Measurements from ENCODE around the gene WNT6.
A peak's percentile ranks its signal among the peaks of the same experiment; 100 is the strongest.
"Not testable (repeated sequence)": the region's sequence is repeated elsewhere in the genome, so short reads cannot be mapped to it uniquely, and the experiment has no call there.

Gene WNT6

DNA sequence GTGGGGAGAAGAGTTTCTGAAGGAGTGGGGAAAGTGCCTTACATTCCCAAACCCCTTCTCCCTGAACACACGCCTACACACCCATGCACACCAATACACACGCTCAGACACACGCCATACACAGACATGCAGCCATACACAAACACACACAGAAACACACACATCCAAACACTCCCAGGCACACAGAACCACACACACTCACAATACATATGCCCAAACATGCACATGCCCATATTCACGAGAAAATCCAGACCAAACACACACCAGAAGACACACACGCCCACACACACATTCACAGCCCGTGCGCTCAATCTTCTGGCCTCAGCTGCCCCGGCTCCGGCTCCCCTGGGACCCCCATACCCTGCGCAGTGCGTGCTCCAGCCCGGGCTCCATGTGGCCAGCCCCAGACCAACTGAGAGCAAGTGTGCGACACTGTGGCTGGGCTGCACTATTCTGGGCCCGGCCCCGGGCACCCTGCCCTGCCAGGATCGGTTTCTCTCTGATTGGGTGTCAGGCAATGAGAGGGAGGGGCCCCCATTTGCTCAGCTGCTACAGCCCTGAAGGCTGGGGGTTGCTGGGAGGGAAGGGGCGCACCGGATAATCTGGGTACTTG lies 28.1 kb upstream of the WNT6 start, which contains the start of gene PRKAG3:
Gene PRKAG3, minus strand, starts transcription at position 426 of the 613 bp plus-strand sequence.
- DNase-seq: no peak

DNA sequence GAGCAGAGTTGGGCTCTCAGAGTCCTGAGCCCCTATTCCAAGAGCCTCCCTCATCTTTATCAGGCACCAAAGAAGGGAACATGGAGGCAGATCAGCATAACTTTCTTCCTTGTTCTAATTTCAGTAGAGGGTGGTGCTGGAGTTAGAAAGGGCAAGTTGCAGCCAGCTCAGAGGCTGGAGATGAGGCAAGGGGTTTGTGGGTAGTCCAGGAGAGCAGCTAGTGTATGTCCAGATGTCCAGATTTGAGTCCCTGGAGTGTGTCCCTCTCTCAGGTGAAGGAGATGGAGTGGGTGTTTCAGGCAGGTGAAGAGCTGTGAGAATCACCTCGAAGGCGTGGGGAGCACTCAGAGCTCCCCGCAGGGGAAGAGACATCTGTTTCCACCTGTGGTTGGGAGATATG lies 27.5 kb upstream of the WNT6 start:
- no peak for DNase-seq

DNA sequence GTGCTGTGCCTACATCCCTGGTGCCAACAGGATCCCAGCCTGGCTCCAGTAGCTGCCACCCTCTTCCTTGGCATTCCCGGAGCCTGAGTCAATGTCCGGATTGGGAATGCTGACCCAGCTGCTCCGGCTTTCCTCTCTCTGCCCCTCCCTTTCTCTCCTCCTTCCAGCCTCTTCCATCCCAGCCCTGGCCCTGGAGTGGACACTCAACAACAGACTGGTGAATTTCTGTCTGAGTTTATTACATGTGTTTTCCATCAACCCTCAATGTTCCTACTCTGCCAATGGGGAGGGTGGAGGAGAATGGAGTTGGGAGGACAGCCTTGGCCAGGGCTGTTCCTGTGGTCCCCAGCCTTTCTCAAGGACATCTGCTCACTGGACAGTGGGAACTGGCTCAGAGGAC lies 27.1 kb upstream of the WNT6 start:
- DNase-seq: no peak

DNA sequence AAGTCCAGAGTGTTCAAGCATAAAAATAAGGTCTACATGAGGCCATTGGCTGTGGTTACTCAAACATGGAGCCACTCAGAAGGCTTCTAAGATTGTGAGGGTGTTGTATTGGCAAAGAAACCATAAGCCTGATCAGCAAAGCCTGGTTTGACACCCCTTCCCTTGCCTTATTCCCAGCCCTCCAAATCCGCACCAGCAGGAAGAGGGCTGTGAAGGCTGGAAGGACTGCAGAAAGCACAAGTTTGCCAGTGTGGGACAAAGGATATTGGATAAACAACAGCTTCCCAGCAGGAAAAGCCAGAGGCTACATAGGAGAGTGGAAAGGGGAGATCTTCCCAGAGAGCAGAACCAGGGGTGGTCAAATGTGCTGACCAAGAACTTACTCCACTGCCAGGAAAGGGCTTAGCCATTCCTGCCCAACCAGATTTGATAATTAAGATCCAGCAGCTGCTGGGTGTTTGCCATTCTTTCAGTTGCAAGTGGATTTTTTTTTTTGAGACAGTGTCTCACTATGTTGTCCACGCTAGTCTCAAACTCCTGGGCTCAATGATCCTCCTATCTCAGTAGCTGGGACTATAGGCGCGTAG lies 26.5 kb upstream of the WNT6 start:
- no peak for DNase-seq

DNA sequence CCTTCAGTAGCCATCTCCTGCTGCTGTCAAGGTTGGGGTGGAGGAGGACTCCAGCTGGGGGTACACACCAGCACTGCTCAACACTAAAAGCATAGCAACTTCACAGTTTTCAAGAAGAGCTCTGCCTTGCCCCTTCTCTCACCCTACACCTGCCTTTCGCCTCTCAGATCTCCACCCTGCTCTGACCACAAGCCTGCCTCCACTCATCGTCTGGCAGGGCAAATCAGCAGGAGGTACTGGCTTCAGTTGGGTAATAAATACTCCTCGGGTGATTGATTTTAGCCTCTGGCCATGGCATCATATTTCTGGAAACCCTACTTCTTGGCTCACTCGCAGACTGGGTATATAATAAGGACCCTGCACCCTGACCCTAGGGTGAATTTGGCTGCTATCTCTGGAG lies 24.9 kb upstream of the WNT6 start:
- DNase-seq: no peak

DNA sequence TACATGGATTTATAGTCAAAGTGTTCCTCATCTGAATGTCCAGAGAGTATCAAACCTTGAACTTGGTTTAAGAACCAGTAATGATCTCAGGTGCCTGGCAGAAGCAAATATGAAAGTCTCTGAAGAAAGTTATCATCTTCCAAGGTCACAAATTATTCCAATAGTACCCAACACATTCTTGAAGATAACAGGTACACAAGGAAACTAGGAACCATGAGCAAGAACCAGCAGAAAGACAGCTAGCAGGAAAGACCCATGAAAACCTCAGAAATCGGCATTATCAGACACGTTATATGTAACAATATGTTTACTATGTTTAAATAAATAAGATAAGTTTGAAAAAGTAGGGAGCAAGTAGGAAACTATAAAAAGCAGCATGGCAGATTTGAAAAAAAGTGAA lies 22.1 kb upstream of the WNT6 start:
- DNase-seq: no peak

DNA sequence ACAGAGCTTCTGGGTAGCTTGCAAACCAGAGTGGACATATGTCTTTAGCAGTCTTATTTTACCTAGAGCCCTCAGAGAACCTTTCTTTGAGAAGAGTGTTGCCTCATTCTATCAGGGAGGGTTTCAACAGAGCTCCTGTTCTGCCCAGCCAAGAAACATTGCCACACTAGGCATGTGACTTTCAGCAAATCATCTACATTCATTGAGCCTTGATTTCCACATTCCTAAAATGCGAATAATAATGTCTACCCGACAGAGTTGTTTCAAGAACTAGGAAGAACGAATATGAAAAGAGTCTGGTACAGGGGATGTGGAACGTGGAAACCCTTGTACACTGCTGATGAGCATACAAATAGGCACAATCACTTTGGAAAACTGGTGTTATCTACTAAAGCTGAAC lies 20.2 kb upstream of the WNT6 start:
- no peak for DNase-seq

DNA sequence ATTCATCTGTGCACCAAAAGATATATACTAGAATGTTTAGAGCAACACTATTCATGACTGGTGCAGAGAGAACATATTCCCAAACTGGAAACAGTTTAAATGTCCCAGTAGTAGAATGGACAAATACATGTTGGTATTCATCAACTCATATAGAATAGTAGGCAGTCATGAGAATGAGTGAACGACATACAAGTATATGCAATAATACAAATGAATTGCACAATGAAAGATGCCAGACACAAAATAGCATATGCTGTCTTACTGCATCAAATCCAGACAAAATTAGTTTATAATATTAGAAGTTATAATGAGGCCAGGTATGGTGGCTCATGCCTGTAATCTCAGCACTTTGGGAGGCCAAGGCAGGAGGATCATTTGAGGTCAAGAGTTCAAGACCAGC lies 19.7 kb upstream of the WNT6 start:
- no peak for DNase-seq

DNA sequence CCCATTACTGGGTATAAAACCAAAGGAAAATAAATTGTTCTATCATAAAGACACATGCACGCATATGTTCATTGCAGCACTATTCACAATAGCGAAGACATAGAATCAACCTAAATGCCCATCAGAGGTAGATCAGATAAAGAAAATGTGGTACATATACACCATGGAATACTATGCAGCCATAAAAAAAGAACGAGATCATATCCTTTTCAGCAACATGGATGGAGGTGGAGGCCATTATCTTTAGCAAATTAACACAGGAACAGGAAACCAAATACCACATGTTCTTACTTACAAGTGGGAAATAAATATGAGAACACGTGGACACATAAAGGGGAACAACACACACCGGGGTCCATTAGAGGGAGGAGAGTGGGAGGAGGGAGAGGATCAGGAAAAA lies 15.3 kb upstream of the WNT6 start:
- not testable (repeated sequence) for DNase-seq

DNA sequence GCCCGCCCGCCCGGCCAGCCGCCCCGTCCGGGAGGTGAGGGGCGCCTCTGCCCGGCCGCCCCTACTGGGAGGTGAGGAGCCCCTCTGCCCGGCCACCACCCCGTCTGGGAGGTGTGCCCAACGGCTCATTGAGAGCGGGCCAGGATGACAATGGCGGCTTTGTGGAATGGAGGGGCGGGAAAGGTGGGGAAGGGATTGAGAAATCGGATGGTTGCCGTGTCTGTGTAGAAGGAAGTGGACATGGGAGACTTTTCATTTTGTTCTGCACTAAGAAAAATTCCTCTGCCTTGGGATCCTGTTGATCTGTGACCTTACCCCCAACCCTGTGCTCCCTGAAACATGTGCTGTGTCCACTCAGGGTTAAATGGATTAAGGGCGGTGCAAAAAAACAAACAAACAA lies 12.6 kb upstream of the WNT6 start:
- not testable (repeated sequence) for DNase-seq

DNA sequence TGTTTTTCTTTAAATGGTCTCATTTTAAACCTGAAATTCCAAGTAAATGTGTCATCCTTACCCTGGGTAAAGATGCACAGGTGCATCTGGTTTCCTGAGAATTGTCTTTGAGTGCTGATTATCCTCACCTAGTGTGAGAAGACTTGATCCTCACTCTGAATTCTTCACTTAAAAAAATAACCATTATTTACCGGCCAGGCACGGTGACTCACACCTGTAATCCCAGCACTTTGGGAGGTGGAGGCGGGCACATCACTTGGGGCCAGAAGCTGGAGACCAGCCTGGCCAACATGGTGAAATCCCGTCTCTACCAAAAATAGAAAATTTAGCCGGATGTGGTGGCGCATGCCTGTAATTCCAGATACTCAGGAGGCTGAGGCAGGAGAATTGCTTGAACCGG lies 9.9 kb upstream of the WNT6 start:
- no peak for DNase-seq

DNA sequence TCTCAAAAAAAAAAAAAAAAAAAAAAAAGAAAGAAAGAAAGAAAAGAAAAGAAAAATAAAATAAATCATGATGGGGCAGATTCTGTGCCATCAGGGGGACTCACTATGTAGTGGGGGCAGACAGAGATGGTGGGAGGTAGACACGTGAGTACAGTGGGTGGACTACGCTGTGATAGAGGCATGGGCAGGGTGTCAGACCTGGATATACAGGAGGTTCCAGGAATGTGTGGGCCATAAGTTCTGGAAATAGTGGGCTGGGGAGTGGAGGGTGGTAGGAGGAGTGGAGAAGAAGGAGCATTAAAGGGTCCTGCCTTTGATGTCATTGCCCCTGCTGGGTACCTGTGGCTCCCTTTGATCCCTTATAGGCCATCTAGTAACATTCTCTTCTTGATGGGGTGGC lies 8.8 kb upstream of the WNT6 start:
- DNase-seq: no peak

DNA sequence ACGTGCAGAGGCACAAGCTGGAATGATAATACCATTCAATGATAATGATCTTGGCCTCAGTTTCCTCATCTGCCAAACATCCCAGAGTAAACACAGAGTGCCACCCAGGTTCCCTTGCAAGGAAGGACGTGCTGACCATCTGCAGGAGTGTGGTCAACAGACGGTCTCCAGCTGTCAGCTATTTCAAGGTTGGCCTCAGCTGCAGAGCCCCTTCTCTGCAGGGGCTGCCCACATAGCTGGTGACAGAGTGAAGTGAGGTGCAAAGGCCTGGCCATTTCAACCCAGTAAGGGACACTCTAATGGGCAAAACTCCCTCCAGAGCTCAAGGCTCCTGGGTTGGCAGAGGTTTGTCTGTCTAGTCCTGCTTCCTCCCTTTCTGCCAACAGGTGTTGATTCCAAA lies 8.3 kb upstream of the WNT6 start:
- no peak for DNase-seq

DNA sequence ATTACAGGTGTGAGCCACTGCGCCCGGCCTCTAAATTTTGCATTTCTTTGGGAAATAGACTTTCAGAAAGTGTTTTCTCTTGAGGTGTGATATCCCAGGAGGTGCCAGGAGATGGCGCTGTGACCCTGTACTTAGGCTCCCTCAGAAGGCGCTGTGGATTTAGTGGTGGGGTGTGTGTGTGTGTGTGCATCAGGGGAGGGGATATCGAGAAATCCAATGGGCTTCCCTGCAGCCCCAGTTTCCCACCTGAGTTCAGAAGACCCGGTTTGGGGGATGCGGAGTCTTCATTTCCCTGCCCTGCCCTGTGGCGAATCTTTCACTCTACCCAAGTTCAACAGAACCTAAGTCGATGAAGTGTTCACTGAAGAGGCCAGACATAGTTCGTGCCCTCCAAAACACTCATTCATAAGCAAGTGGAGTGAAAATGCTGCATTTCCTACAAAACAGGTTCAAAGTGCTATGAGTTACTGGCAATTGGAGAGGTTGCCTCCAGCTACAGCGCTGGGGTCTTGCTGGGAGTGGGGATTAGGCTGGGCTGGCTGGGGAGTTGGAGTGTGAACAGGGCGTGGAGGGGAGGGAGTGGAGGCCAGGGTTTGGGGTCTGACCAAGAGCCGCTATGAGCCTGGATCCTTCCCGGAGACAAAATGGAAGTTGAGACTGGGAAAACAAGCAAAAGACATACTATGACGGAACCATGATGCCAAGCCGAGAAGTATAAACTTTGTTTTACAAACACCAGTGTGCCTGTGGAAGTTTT lies 6.5 kb upstream of the WNT6 start:
- DNase-seq: peak; percentile 51

DNA sequence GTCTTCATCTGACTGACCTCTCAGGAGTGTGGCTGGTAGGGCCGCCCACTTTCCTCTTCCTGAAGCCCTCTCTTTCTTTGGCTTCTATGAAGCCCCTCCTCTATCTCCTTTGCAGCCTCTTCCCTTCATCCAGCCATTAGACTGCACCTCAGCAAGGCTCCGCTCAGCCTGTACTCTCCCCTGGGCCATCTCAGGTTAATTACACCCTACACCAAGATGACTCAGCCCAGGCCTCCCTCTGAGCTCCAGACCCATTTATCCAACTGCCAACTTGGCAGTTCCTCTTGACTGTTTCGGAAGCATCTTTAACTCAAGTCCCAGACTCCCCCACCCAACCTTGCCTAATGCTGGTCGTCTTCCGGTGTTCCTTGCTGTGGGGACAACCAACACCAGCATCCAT lies 5.8 kb upstream of the WNT6 start:
- no peak for DNase-seq

DNA sequence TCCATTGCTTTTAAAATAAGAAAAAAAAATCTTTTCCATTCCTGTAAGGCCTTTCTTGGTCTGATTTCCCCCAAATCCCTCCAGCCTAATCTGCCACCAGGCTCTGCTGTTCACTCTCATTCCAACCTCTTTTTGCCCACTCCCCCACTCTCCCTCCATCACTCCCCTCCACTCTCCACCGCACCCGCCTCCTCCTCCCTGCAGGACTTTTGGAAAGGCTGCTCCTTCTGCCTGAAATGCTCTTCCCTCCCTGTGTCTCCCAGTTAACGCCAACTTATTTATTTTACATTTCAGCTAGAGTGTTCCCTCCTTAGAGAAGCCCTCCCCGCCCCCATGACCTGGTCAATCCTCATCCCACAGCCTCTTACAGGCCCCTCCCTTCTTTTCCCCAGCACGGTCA lies 4.7 kb upstream of the WNT6 start:
- DNase-seq: no peak

DNA sequence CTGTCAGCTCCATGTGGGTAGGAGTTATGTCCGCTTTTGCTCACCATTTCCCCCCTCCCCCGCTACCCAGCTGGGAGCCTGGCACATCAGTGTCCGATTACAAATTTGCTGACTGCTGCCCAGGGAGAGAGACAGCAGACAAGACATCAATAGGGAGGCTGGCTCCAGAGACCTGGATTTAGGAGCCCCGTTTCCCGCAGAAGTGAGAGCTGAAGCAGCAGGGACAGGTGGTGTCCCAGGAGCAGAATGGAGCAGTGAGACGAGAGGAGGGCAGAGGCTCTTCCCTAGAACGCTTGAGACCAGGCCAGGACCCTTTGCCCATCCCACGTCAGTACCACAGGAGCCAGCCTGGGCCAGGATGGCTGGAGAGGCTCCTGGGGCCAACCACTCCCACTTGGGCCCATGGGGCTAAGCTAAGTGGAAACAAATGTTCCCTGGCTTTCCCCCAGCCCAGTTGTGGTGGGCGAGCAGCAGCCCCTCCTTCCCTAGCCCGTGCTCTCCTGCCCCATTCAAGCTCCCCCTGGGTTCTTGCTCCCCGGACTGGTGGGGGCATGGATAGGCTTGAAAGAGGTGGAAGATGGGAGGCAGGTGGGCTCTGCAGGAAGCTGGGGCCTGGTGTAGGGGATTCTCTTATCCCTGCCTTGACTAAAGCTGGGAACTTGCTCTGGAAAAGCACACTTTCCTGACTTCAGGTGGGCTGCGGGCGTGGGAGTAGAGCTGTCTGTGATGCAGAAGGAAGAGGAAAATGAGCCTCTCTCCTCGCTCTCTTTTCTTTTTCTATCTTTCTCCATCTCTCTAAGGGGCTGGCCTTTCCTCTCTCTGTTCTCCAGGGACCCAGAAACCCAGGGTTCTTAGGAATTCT lies 4.1 kb upstream of the WNT6 start:
- DNase-seq: no peak

DNA sequence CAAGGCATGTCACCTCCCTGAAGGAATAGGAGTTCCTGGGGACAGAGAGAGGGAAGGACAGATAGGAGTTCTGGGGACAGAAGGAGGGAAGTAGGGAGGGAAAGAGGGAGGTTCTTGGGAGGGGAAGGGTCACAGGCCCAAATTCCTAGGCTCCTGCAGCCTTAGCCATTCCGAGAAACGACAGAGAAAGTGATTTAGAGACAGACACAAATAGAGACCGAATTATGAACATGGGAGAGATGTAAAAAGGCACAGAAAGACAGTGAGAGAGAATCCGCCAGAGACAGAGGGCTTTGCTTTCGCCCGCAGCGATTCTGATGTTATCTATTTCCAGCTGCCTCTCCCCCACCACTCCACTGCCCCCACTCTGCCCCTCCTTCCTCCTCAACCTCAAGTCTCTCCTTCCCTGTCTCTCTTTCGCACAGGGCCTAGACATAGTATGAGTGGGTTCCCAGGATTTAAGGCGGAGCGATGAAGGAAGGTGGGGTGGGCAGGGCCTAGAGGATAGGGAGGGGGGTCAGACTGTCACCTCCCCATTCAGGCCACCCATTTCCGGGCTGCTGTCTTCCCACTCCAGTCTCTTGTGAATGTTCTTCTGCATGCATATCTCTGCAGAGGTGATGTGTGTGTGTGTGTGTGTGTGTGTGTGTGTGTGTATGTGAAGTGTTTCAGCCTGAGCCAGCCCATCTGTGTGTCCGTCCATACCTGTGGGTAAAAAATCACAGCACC lies 3.3 kb upstream of the WNT6 start:
- no peak for DNase-seq

DNA sequence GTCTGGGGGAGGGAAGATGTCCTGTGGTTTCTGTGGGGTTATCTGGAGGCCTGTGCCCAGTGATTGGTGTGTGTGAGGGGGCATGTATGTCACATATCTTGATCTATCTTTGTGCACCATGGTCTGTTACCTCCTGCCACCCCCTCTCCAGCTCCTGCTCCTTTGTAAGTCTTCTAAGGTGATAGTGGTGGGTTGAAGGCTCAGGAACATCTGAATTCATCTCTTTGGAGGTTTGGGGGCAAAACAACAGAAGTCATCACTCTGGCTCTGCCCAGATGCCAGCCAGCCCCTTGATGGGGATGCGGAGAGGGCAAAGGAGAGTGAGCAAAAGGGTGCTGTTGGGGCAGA lies 2.7 kb upstream of the WNT6 start:
- no peak for DNase-seq

DNA sequence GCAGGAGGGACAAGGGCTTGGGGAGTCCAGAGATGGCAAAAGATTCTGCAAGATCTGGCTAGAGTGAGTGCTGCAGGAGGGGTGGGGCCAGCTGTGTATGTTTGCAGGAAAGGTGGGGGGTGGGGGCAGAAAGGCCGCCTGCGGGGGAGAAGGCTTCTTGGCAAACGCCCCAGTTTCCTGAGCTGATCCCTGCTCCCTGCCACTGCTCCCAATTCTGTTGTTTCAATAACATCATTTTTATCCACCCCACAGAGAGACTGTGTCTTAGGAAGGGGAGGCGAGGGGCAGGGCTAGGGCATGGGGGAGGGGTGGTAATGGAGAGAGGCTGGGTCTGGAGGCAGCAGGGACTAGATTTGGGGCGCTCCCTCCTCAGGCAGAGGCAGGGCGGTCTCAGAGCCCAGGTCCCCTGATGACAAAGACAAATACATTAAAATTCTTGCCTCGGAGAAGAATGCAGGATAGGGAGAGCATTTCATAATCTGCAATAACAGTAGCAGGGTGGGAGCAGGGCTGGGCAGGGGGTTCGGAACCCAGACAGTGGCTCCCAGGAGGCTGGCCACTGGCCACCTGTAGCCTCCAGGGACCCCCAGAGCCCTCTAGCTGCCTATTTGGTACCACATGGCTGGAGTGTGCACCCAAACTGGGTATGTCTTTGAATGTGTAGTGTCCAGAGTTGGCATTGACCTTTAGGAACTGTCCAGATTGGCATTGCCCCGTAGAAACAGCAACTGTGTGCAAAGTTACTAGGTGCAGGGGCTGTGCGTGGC lies 2.1 kb upstream of the WNT6 start:
- DNase-seq: no peak

DNA sequence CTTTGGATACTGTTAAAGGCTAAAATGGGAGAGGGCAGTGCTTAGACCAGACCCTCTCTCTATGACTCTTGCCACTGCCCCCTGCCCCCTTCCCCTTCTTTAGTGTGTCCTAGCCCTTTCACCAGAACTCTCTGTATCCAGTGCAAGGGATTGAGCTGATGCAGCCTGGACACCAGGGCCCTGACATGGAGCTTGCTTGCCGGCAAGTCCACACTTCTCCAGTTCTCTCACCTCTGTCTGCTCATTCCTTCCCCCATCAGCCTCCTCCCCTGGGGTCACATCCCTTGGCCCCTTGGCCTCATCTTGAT lies 1.5 kb upstream of the WNT6 start:
- DNase-seq: no peak
